CD4-positive, CD25-positive, alpha-beta regulatory T cell (primary cell): ENCODE results near the gene ASCL5. TPM values are rescaled to one million over a fixed set of nuclear protein-coding genes. Genes with fewer than 3 reads are reported as not detected.
"Not testable (repeated sequence)": the region's sequence is repeated elsewhere in the genome, so short reads cannot be mapped to it uniquely, and the experiment has no call there.

Source experiments
- ATAC-seq, 2 donors: fragments of 150-1000 bp; cut with Tn5 transposase; one replicate each; pipeline ENCODE4 v1.10.0; 2021; ENCODE audit warnings: low read depth in 2 of 2, moderate number of reproducible peaks in 2 of 2, moderate library complexity in 1 of 2
- DNase-seq, 3 donors: peaks; one replicate each; pipeline versions ENCODE4 v3.0.0 to v3.0.0-alpha.2; 2012 to 2022; ENCODE audit warnings: mixed read lengths in 1 of 3
- H3K27ac ChIP-seq: one replicate; pipeline ENCODE4 v1.7.0; 2013; ENCODE audit warnings: mild to moderate bottlenecking, low read length; ENCODE audit not compliant: insufficient read depth, poor library complexity, severe bottlenecking
- H3K27me3 ChIP-seq: one replicate; pipeline ENCODE4 v1.7.0; 2013; ENCODE audit warnings: low read length; ENCODE audit not compliant: control insufficient read depth, insufficient read depth
- H3K36me3 ChIP-seq: one replicate; pipeline ENCODE4 v1.7.0; 2013; ENCODE audit warnings: mild to moderate bottlenecking, low read length, moderate library complexity; ENCODE audit not compliant: control insufficient read depth, insufficient read depth
- H3K4me1 ChIP-seq: 2 replicates; pipeline ENCODE4 v1.7.0; 2013; ENCODE audit warnings: mild to moderate bottlenecking, low read length; ENCODE audit not compliant: insufficient read depth, control insufficient read depth, poor library complexity, severe bottlenecking
- H3K4me3 ChIP-seq: one replicate; pipeline ENCODE4 v1.7.0; 2013; ENCODE audit warnings: low read depth, mild to moderate bottlenecking, low read length, moderate library complexity
- H3K9me3 ChIP-seq, 2 experiments: 1 replicate in 1 of 2; 2 replicates in 1 of 2; pipeline ENCODE4 v1.7.0; 2013; ENCODE audit warnings: low read length in 2 of 2, mild to moderate bottlenecking in 1 of 2, moderate library complexity in 1 of 2; ENCODE audit not compliant: control insufficient read depth in 2 of 2
- H3K27ac Mint-ChIP-seq, 3 donors: one replicate each; pipeline ENCODE4 v1.8.0; 2020 to 2022; ENCODE audit warnings: mild to moderate bottlenecking in 3 of 3, mixed read lengths in 3 of 3, moderate library complexity in 2 of 3
- H3K27me3 Mint-ChIP-seq: one replicate; pipeline ENCODE4 v1.8.0; 2022; ENCODE audit warnings: mild to moderate bottlenecking, mixed read lengths
- H3K36me3 Mint-ChIP-seq: one replicate; pipeline ENCODE4 v1.8.0; 2020; ENCODE audit warnings: mixed read lengths
- H3K4me1 Mint-ChIP-seq, 4 donors: one replicate each; pipeline ENCODE4 v1.8.0; 2020 to 2022; ENCODE audit warnings: mixed read lengths in 4 of 4, mild to moderate bottlenecking in 1 of 4
- H3K4me3 Mint-ChIP-seq, 4 donors: one replicate each; pipeline ENCODE4 v1.8.0; 2020 to 2022; ENCODE audit warnings: mild to moderate bottlenecking in 4 of 4, mixed read lengths in 4 of 4, moderate library complexity in 3 of 4
- H3K9me3 Mint-ChIP-seq, 7 donors: one replicate each; pipeline ENCODE4 v1.8.0; 2020 to 2022; ENCODE audit warnings: mixed read lengths in 7 of 7, mild to moderate bottlenecking in 3 of 7, moderate library complexity in 2 of 7
- polyA plus RNA-seq, 4 donors: library from polyadenylated mRNA; unstranded; fragments of 300-500 nt; fragmentation: Illumina TruSeq; gene quantifications; one replicate each; pipeline ENCODE4 v1.2.3, GENCODE V29; 2021
- total RNA-seq: library from RNA; stranded (reverse); gene quantifications from one replicate; pipeline ENCODE4 v1.2.3, GENCODE V29; 2022

ASCL5 gene
- total and polyA plus RNA-seq, 5 donors from 2014 or later = 0.08 to 0.27 TPM; not detected in 3

DNA sequence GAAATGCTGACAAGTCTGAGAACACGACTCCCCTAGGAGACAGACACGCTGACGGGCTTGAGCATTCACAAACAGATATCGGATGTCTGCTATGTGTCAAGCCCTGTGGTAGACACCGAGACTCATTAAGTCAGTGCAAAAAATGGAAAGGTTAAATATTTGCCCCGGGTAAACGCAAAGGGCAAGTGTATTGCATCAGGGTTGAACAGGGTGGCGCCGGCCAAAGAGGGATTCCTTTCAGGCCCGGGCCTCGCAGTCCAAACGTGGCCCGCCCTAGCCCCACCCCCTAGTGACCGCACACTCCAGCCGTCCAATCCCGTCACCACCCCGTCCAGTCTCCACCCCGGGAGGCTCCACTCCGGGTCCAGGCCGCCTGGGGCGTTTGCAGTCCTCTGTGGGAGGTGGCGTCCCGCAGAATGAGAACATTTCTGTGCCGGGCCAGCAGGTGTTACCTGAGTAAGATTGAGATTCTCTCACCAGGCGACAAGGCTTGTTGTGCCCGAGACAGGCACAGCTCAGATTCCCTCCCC, 43.6 kb upstream of the ASCL5 start:
- no peak overlapping the region for H3K27ac ChIP-seq

DNA sequence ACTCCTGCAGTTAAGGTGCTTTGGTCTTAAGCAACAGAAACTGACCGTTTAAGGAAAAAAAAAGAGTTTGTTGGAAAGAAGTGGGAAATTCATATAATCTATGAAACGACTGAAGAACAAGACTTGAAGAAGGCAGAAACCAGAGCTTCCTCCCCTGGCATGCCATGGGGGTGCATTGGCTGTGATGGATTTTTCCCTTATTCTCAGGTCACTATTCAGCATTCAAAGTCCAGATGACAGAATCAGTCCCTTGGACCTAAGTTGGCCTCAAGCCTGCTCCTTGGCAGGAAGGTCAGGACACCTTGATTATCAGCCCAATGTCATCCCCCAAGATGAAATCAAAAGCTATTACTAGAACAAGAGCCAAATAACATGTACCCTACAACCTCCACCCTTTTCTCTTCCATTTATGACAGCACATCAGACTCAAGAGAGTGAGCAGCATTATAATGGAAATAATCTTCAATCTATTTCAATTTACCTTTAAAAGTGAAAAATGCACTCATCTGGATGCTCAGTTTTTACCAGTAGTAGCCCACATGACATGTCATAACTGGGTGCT, 43.1 kb upstream of the ASCL5 start:
- peak overlapping the region; percentile 86 to 91 (median 90) for H3K4me3 Mint-ChIP-seq
- DNase-seq (no peak), ATAC-seq (no peak)
- H3K4me3 ChIP-seq = no peak overlapping the region
- H3K27ac Mint-ChIP-seq = peak overlapping the region in 2 of 3 donors; percentile 20 to 59
- no peaks in the 10 kb centered on the region for H3K9me3 ChIP-seq
- peaks cover 18% of the 10 kb centered on the region for H3K27me3 ChIP-seq
- no peaks in the 10 kb centered on the region for H3K36me3 ChIP-seq
- peaks cover 0 to 2% (median 0%) of the 10 kb centered on the region in 7 donors for H3K9me3 Mint-ChIP-seq
- H3K27ac ChIP-seq = no peak overlapping the region
- peaks cover 23% of the 10 kb centered on the region for H3K27me3 Mint-ChIP-seq
- H3K36me3 Mint-ChIP-seq = peaks cover 3% of the 10 kb centered on the region
- peaks cover 16% of the 10 kb centered on the region for H3K4me1 ChIP-seq
- peaks cover 0 to 13% (median 6%) of the 10 kb centered on the region in 4 donors for H3K4me1 Mint-ChIP-seq

More for the DNA sequence above, 43.6 kb upstream of the ASCL5 start:
- Histone ChIP-seq H3K4me3 (no peak overlapping the region), H3K36me3 (no peaks in the 10 kb centered on the region), H3K4me1 (peaks cover 16% of the 10 kb centered on the region), H3K9me3 (no peaks in the 10 kb centered on the region), H3K27me3 (peaks cover 18% of the 10 kb centered on the region)
- DNase-seq = peak; percentile 47 to 73 (median 61)
- Mint-ChIP-seq H3K9me3 (peaks cover 0 to 2% (median 0%) of the 10 kb centered on the region in 7 donors), H3K27ac (peak overlapping the region; percentile 20 to 80 (median 75)), H3K27me3 (peaks cover 23% of the 10 kb centered on the region), H3K4me1 (peaks cover 0 to 13% (median 6%) of the 10 kb centered on the region in 4 donors), H3K4me3 (peak overlapping the region; percentile 86 to 91 (median 90)), H3K36me3 (peaks cover 3% of the 10 kb centered on the region)
- peak; percentile 83 to 84 for ATAC-seq

- H3K4me1 Mint-ChIP-seq = peaks cover 0 to 13% (median 6%) of the 10 kb centered on the region in 4 donors
- Histone ChIP-seq H3K4me1 (peaks cover 16% of the 10 kb centered on the region), H3K36me3 (no peaks in the 10 kb centered on the region), H3K27me3 (peaks cover 18% of the 10 kb centered on the region), H3K4me3 (no peak overlapping the region), H3K27ac (no peak overlapping the region), H3K9me3 (no peaks in the 10 kb centered on the region)
- ATAC-seq = no peak
- peak overlapping the region in 1 of 4 donors; percentile 39 for H3K4me3 Mint-ChIP-seq
- H3K27me3 Mint-ChIP-seq = peaks cover 29% of the 10 kb centered on the region
- peaks cover 0 to 2% (median 0%) of the 10 kb centered on the region in 7 donors for H3K9me3 Mint-ChIP-seq
- DNase-seq = no peak
- peaks cover 3% of the 10 kb centered on the region for H3K36me3 Mint-ChIP-seq
- peak overlapping the region in 1 of 3 donors; percentile 50 for H3K27ac Mint-ChIP-seq
Observed at GRCh38 chr1:201169203-201169602, 42.2 kb upstream of the ASCL5 start.

- Histone ChIP-seq H3K36me3 (no peaks in the 10 kb centered on the region), H3K27me3 (peaks cover 13% of the 10 kb centered on the region), H3K4me3 (no peak overlapping the region), H3K27ac (no peak overlapping the region), H3K4me1 (peaks cover 16% of the 10 kb centered on the region), H3K9me3 (no peaks in the 10 kb centered on the region)
- Mint-ChIP-seq H3K9me3 (peaks cover 0 to 2% (median 0%) of the 10 kb centered on the region in 7 donors), H3K4me1 (peaks cover 0 to 13% (median 2%) of the 10 kb centered on the region in 4 donors), H3K27ac (no peak overlapping the region), H3K36me3 (no peaks in the 10 kb centered on the region), H3K4me3 (no peak overlapping the region), H3K27me3 (peaks cover 42% of the 10 kb centered on the region)
- no peak for ATAC-seq
- no peak for DNase-seq
Observed at GRCh38 chr1:201167041-201167991, 40.3 kb upstream of the ASCL5 start.

DNA sequence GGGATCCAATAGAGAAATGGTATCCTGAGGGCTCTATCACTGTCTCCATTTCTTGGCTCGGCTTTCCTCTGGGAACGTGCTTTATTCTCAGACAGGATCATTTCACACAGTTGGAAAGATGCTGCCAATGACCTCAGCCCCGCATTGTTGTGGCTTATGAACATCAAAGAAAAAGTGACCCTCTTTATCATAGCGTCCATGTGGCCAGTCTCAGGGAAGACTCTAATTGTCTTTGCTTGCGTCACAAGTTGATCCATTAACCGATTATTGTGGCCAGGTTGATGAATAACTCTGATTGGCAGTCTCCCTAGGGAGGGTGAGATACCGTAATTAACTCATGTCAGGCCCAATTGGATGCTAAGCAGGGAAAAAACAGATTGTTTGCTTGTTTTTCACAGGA, 37.7 kb upstream of the ASCL5 start:
- no peak for DNase-seq

GRCh38 chr1:201163707-201164106, 36.7 kb upstream of the ASCL5 start:
- Mint-ChIP-seq H3K9me3 (peaks cover 0 to 2% (median 0%) of the 10 kb centered on the region in 7 donors), H3K27me3 (peaks cover 48% of the 10 kb centered on the region), H3K4me1 (no peaks in the 10 kb centered on the region), H3K27ac (no peak overlapping the region), H3K4me3 (no peak overlapping the region), H3K36me3 (no peaks in the 10 kb centered on the region)
- no peaks in the 10 kb centered on the region for H3K36me3 ChIP-seq
- no peak overlapping the region for H3K4me3 ChIP-seq
- DNase-seq = no peak
- ATAC-seq = no peak
- no peaks in the 10 kb centered on the region for H3K4me1 ChIP-seq
- H3K27ac ChIP-seq = no peak overlapping the region
- H3K9me3 ChIP-seq = no peaks in the 10 kb centered on the region
- H3K27me3 ChIP-seq = peaks cover 13% of the 10 kb centered on the region

More for the DNA sequence above, 37.7 kb upstream of the ASCL5 start:
- no peak overlapping the region for H3K4me3 Mint-ChIP-seq
- peaks cover 44% of the 10 kb centered on the region for H3K27me3 Mint-ChIP-seq
- peaks cover 0 to 2% (median 0%) of the 10 kb centered on the region in 7 donors for H3K9me3 Mint-ChIP-seq
- ATAC-seq = no peak
- Histone ChIP-seq H3K4me1 (no peaks in the 10 kb centered on the region), H3K9me3 (no peaks in the 10 kb centered on the region), H3K4me3 (no peak overlapping the region), H3K36me3 (no peaks in the 10 kb centered on the region), H3K27ac (no peak overlapping the region), H3K27me3 (peaks cover 13% of the 10 kb centered on the region)
- H3K4me1 Mint-ChIP-seq = no peaks in the 10 kb centered on the region
- no peak overlapping the region for H3K27ac Mint-ChIP-seq
- no peaks in the 10 kb centered on the region for H3K36me3 Mint-ChIP-seq

DNA sequence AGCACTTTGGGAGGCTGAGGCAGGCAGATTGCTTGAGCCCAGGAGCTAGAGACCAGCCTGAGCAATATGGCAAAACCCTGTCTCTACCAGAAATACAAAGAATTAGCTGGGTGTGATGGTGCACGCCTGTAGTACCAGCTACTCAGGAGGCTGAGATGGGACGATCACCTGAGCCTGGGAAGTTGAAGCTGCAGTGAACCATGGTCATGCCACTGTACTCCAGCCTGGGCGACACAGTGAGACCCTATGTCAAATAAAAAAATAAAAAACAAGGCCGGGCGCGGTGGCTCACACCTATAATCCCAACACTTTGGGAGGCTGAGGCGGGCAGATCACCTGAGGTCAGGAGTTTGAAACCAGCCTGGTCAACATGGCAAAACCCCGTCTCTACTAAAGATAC, 36.1 kb upstream of the ASCL5 start:
- H3K36me3 ChIP-seq, H3K9me3 Mint-ChIP-seq, H3K27ac Mint-ChIP-seq, H3K4me1 Mint-ChIP-seq, H3K27ac ChIP-seq, H3K9me3 ChIP-seq, ATAC-seq, H3K4me1 ChIP-seq, DNase-seq, H3K4me3 Mint-ChIP-seq, H3K36me3 Mint-ChIP-seq, H3K4me3 ChIP-seq: not testable (repeated sequence)
- peaks cover 16% of the 10 kb centered on the region for H3K27me3 ChIP-seq
- H3K27me3 Mint-ChIP-seq = peaks cover 49% of the 10 kb centered on the region
